HepG2 (cell line): Measurements from ENCODE around the gene KREMEN1. TPM values are rescaled to one million over a fixed set of nuclear protein-coding genes. Genes with fewer than 3 reads are reported as not detected.
A peak's percentile ranks its signal among the peaks of the same experiment; 100 is the strongest.

Experiments used
- AGO1 ChIP-seq: fragments of 200-400 bp; formaldehyde crosslinking; IDR thresholded peaks from 2 replicates; pipeline ENCODE4 v1.6.1; 2017; ENCODE audit warnings: mild to moderate bottlenecking, low read depth, low read length, moderate library complexity; ENCODE audit not compliant: poor library complexity, severe bottlenecking
- DMAP1 ChIP-seq: IDR thresholded peaks from 2 replicates; pipeline ENCODE4 v1.6.1; 2016
- FOXO1 ChIP-seq: sonication (generic); formaldehyde crosslinking; IDR thresholded peaks from 2 replicates; pipeline ENCODE4 v1.4.0; 2020; ENCODE audit warnings: missing genetic modification reagents
- GATAD2A ChIP-seq: IDR thresholded peaks from 2 replicates; pipeline ENCODE4 v1.6.1; 2016
- HIVEP1 ChIP-seq: sonication (generic); formaldehyde crosslinking; IDR thresholded peaks from 2 replicates; pipeline ENCODE4 v1.4.0; 2020; ENCODE audit warnings: mild to moderate bottlenecking, missing genetic modification reagents
- JARID2 ChIP-seq: sonication (generic); formaldehyde crosslinking; IDR thresholded peaks from 2 replicates; pipeline ENCODE4 v1.8.1; 2023; ENCODE audit warnings: missing genetic modification reagents, inconsistent platforms; ENCODE audit not compliant: insufficient replicate concordance
- PCBP2 ChIP-seq: fragments of 200-400 bp; formaldehyde crosslinking; optimal IDR thresholded peaks from 2 replicates; pipeline ENCODE3; 2018; ENCODE audit warnings: low read length, low read depth; ENCODE audit not compliant: poor library complexity, severe bottlenecking
- SP4 ChIP-seq: sonication (generic); formaldehyde crosslinking; IDR thresholded peaks from 2 replicates; pipeline ENCODE4 v1.8.1; 2023; ENCODE audit warnings: mild to moderate bottlenecking, missing genetic modification reagents
- YY1 ChIP-seq: IDR thresholded peaks from 2 replicates; pipeline ENCODE4 v1.6.1; 2011; ENCODE audit warnings: low read length, low read depth, moderate library complexity, mild to moderate bottlenecking; ENCODE audit not compliant: insufficient read depth, insufficient replicate concordance
- ZIK1 ChIP-seq: sonication (generic); formaldehyde crosslinking; IDR thresholded peaks from 2 replicates; pipeline ENCODE4 v1.5.0; 2020; ENCODE audit warnings: mild to moderate bottlenecking, low read depth, missing genetic modification reagents, borderline replicate concordance
- ZNF619 ChIP-seq: sonication (generic); formaldehyde crosslinking; IDR thresholded peaks from 2 replicates; pipeline ENCODE4 v1.4.0; 2020; ENCODE audit warnings: mild to moderate bottlenecking, missing genetic modification reagents
- ZNF737 ChIP-seq: sonication (generic); formaldehyde crosslinking; IDR thresholded peaks from 2 replicates; pipeline ENCODE4 v1.5.0; 2020; ENCODE audit warnings: missing genetic modification reagents, mild to moderate bottlenecking, borderline replicate concordance
- ZSCAN21 ChIP-seq: sonication (generic); formaldehyde crosslinking; IDR thresholded peaks from 2 replicates; pipeline ENCODE4 v1.8.0; 2022; ENCODE audit warnings: mild to moderate bottlenecking, missing genetic modification reagents, moderate library complexity, borderline replicate concordance
- polyA plus RNA-seq, 8 experiments: library from polyadenylated mRNA; depleted of rRNA in 3 of 8; stranded (reverse) in 7 of 8; unstranded in 1 of 8; fragments of >200 nt; fragmentation: Illumina TruSeq in 4 of 8; extraction: Trizol in 4 of 8; gene quantifications; 2 replicates each; pipeline versions ENCODE4 v1.2.1 to v1.2.3, GENCODE V29; 2011 to 2016; ENCODE audit warnings: low read depth in 4 of 8, missing spikeins in 1 of 8, mixed read lengths in 1 of 8; ENCODE audit not compliant: insufficient read depth in 1 of 8
- total RNA-seq, 5 experiments: library from RNA; depleted of rRNA; stranded (reverse); fragments of >200 nt; fragmentation: Illumina TruSeq; extraction: Trizol; gene quantifications; 2 replicates each; pipeline ENCODE4 v1.2.3, GENCODE V29; 2016; ENCODE audit warnings: low read depth in 1 of 5
- TF ChIP-seq, protein P1 (sequence below): sonication (generic); formaldehyde crosslinking; IDR thresholded peaks from 2 replicates; pipeline ENCODE4 v1.5.0; 2020; ENCODE audit warnings: mild to moderate bottlenecking, low read depth, missing genetic modification reagents, borderline replicate concordance

Gene KREMEN1
- total and polyA plus RNA-seq, 2 of the 13 experiments (the other 11 are each of a cell fraction or from before 2014, with no cell fraction given): 9.8 to 13.8 TPM

DNA sequence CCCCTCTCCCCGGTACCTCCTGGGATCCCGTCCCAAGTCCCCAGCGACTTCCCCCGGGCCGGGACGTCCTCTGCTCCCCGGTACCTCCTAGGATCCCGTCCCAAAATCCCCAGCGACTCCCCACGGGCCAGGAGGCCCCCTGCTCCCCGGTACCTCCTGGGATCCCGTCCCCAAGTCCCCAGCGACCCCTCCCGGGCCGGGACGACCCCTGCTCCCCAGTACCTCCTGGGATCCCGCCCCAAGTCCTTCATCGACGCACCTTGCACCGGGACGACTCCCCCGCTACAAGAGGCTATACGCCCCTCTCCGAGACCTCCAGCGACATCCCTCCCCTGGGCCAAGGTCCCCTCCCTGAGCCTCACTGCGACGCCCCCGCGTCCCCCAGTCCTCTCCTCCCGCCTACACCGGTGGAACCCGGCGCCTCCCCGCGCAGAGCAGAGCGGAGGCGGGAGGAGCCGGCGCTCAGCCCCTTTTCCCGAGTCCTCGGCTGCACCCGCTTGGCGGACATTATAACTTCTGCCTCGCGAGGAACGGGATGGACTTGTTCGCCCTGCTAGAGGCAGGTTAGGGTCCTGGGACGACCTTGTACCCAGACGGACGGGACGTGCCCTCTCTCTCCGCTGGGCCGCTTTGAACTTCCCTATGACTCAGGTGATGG is 912 bp downstream of the KREMEN1 start (continued):
- TF ChIP-seq HIVEP1 (0 out of 2 replicates have a peak, but pooled peaks have one; percentile 19), SP4 (CRISPR knock-in tag) (0 out of 2 replicates have a peak, but pooled peaks have one; percentile 44), AGO1 (peak; percentile 42), DMAP1 (0 out of 2 replicates have a peak, but pooled peaks have one; percentile 17), GATAD2A (CRISPR knock-in tag) (no peak), ZNF619 (peak; percentile 18; the same call in 1 of the 2 replicates), FOXO1 (CRISPR knock-in tag) (no peak), ZIK1 (CRISPR knock-in tag) (no peak), ZNF737 (CRISPR knock-in tag) (no peak), PCBP2 (no peak), YY1 (peak; percentile 41), ZSCAN21 (CRISPR knock-in tag) (no peak; the same call in 1 of the 2 replicates), JARID2 (CRISPR knock-in tag) (no peak)
- TF ChIP-seq, protein P1, sequence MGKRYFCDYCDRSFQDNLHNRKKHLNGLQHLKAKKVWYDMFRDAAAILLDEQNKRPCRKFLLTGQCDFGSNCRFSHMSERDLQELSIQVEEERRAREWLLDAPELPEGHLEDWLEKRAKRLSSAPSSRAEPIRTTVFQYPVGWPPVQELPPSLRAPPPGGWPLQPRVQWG (CRISPR knock-in tag): no peak
